NCI-H1436 treated with DMSO at 0.1 percent for 48 hours (cell line): ENCODE data around the gene DRC3.
A peak's percentile ranks its signal among the peaks of the same experiment; 100 is the strongest.

ENCODE experiments used
- DNase-seq: peaks from one replicate; lab custom pipeline; 2025; lab: John Stamatoyannopoulos, UW

The DRC3 gene

DNA sequence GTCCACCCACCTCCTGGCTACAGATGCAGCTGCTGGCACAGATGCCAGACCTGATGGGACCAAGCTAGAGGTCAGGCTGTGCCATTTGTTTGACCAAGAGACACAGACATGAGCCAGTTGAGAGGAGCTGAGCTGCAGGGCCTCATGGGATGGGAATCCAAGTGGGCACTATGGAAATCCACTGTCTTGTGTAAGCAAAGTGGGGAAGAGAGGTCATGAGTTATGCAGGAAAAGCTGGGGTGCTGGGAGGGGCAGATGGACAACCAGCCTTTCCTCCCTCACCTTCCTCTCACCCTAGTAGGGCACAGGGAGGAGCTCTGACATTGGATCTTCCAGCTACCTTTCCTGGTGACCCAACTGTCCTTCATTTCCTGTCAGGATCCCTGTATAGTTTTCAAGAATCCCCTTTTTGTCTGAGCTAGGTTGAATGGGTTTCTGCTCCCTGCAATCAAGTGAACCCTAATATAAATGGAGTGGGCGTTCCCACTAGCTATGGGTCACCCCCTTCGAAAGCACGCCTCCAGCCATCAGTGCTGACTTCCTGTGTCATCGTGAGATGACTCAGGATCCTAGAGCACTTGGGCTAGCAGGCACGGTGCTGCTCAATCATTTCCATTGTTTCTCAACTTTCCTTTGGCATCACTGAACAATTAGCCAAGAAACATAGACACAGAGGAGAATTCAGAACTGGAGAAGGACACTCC, 52.7 kb downstream of the DRC3 start:
- no peak for DNase-seq

DNA sequence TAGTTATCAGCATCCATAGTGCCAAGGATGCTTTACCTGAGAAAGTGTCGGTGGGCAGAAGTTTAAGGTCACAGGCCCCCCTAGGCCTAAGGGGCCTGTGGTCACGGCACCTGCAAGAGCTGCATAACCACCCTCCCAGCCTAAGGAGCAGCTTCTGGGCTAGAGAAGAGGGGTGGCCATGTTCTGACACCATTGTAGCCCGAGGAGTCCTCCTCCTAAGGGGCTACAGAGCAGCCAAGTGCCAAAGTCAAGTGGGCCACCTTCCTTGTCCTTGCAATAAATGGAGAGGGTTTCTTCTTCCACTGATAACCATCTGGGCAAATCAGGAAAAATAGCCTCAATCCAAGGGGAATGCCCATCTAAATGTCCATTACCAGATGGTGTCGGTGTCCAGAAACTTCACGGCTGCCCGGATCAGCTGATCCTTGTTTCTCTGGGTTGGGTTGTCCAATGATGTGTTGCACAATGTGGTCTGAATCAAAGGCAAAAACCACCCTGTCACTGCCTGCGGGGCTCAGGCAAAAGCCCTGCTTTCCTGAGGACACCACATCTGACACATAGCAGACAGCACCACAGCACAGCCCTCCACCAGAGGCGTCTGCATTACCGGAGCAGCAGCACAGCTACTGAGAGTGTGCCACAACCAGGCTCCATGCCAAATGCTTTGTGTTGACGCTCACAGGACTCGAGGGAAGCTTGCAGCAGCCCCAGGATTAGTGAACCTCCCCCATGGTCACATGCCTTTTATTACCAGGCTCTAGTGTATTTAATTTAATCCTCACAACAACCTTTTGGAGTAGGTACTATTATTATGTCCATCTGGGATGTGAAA, 53.5 kb downstream of the DRC3 start:
- DNase-seq = no peak

DNA sequence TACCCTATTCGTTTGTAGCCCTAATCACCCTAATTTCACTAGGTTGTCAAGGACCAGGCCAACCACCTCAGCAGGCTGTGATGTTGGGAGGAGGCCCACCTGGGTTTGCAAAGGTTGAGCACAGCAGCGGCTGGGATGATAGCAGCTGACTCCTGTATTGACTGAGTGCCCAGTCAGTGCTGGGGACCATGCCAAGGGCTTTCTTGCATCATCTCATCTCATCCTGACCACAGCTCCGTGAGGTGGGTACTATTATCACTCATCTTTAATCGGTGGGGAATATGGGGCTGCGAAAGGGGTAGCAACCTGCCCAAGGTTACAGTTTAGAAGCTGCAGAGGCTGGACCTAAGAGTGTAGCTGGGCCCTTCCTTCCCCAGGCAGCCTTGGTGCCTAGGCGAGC, 54.6 kb downstream of the DRC3 start:
- no peak for DNase-seq

DNA sequence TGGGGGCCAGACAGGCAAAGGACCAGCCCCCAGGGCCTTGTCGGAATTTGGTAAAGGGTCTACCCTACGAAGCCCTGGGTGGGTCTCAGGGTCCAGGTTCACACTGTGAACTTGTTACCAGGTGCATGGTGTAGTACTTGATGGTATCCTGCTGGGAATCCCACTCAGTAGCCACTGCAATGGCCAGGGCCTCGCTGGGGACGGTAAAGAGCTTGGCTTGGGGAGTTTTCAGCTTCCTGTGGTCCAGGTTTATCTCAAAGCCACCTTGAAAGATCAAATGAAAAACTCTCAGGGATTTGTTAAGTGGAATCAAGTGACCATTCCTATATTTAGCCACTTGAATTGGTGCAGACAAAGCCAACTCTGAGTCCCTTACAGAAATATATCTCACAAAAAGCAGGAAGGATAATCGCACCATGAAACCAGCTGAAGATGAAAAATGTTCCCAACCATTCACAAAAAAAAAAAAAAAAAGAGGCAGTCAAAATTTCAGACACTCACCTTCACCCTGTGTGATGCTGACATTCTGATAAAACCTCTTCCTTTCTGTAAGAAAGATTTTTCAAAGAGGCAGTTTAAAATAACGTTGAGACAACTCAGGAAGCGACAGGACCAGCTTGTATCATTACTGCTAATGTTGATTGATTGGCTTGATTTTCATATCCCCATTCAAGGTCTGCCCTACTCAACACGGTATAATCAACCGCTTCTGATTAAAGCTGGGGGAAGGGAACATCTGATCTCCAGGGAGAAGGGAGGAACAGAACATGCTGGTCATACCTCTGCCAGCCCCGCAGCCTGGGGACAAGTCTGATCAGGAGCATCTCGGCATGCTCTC, 55.7 kb downstream of the DRC3 start:
- no peak for DNase-seq

DNA sequence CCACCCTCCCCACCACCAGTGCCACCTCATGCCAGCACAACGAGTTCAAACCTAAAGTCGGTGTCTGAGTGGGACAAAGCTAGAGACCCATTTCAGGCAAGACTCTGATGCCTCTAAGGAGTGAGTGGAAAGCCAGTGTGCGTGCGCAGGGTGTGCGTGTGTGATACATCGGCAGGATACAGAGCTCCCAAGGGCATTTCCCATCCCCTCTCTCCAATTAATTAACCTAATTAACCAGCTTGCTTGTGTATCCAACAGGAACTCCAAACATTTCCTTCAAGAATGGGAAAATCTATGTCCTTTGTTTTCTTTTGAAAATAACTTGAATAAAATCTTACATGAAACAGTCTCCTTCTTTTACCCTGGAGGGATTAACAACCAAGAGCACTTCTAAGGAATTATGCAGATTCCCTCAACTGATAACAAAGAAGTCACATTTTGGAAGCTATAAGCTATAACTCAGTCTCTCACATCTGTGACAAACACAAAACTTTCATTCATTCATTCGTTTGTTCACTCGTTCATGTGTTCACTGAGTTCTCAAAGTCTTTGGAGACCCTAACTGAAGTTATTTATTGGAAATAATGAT, 56.4 kb downstream of the DRC3 start:
- DNase-seq = no peak

DNA sequence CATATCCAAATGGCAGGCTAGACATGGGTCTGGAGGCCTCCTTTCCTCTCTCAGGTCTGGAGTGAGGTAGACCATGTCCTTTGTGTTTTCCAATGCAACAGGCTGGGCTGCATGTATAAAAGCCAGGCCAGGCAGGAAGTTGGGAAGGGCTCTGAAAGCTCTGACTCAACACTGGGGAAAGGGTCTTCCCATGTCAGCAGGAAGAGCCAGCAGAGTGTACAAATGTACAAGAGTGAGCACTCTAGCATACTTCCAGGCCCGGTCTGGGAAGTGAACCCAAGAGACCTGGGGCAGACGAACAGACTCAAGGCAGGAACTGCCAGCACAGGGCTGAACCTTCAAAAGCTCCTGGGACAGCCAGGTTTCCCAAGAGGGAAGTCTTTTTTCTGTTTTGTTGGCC, 59.3 kb downstream of the DRC3 start:
- DNase-seq = no peak

DNA sequence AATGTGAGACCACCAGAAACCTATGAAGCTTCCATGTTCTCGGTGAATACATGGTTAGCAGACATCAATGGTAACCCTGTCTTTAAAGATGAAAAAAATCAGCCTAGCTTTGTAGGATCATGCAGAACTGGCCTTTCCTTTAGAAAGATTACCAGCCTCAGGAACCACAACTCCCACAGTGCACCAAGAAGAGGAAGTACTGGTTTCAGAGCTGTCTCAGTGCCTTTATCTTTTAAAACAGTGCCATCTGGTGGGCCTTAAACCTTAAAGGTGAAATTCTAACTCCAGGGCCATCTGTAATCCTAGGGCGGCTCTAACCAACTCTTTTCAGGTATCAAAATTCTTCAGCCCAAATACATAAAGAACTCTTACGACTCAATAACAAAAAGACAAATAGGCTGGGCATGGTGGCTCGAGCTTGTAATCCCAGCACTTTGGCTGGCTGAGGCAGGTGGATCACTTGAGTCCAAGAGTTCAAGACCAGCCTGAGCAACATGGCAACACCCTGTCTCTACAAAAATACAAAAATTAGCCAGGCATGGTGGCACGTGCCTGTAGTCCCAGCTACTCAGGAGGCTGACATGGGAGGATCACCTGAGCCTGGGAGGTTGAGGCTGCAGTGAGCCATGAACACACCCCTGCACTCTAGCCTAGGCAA, 60.9 kb downstream of the DRC3 start:
- DNase-seq = peak; percentile 65

DNA sequence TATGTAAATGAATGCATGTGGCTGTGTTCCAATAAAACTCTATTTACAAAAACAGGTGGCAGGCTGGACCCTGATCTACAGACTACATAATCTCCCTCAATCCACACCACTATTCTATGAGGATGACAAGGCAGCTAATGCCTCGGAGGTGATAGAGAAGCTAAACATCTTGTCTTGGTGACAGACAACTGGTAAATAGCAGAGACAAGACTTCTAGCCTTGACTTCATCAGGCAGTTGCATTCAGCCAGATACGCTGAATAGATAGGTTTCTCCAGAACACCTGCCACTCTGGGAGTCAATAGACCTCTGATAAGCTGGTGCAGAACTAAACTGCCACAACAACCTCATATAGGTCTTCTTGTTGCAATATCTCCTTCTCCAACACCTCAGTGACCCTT, 63.0 kb downstream of the DRC3 start:
- no peak for DNase-seq

DNA sequence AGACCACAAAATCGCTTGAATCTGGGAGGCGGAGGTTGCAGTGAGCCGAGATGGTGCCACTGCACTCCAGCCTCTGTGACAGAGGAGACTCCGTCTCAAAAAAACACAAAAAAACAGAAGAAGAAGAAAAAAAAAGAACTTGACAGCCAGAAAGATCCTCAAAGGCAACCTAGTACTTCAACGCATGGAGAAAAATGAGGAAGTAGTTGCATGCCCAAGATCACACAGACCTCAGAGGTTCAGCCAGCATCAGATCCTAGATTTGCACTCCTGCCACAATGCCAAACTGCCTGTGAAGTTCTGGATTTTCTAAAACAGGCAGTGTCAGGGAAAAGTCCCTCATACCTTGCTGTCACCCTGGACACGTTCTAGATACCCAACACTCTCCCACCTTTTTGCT, 64.8 kb downstream of the DRC3 start:
- DNase-seq = no peak

DNA sequence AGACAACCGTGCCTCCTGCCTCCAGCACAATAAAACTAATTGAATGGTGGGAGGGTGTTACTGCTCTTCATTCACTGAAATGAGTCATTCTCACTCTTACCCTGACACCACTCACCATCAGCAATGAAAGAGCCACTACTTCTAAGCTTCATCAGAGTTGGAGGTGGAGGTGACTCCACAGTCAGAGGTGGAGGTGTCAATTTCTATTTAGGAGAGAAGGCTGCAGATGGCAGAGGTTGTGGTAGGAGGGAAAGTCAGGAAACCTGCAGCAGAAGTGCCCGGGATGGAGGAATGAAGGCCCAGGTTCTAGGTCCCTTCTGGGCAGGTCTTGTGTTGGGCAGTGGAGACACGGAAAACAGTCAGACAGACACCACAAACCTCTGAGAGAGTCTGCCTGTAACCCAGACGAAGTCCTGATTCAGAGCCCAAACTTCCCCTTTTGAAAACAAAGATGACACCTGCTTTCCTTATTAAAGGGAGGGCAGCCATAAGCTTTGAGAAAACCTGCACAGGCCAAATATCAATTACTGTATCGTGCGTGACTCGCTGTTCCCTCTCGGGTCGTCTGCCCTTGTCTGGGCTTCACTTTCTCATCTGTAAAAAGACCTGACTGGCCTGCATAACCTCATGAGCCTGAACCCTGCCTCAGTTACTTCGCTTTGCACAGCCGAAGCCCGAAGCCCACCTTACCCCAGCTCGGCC, 65.6 kb downstream of the DRC3 start:
- no peak for DNase-seq

DNA sequence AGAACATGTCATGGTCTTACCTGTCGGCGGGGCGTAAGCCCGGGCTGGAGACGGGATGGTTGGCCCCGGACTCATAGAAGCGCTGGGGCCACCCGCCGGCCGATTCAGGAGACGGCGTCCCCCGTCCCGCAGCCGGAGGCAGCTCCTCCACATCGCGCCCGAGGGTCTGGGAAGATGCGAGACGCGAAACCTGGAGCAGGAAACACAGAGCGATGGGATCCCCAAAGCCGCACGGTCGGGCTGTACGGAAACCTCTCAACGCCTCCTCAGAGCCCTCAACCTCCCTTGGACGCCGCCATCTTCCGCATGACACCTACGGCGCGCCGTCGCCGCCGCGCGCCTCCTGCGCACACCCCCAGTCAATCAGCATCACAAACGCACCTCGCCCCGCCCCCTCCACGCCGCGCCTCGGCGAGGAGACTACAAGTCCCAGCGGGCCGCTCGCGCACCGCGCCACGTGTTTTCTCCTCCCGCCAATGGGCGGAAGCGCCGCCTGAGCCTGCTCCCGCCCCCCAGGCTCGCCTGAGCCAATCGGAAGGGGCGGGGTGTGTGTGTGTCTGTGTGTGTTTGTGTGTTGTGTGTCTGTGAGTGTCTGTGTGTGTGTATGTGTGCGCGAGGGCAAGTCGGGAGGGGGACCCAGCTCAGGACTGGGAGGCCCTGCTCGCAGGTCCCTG, 66.3 kb downstream of the DRC3 start, which contains the start of the genes ATPAF2 and GID4:
Gene ATPAF2 (minus strand): TSS at position 308 of the 674 bp plus-strand sequence. CDS start 155 bp downstream, at position 153.
Gene GID4 (plus strand): TSS at position 548 of the 674 bp plus-strand sequence. CDS start 57 bp downstream, at position 605.
- peak; percentile 97 for DNase-seq

DNA sequence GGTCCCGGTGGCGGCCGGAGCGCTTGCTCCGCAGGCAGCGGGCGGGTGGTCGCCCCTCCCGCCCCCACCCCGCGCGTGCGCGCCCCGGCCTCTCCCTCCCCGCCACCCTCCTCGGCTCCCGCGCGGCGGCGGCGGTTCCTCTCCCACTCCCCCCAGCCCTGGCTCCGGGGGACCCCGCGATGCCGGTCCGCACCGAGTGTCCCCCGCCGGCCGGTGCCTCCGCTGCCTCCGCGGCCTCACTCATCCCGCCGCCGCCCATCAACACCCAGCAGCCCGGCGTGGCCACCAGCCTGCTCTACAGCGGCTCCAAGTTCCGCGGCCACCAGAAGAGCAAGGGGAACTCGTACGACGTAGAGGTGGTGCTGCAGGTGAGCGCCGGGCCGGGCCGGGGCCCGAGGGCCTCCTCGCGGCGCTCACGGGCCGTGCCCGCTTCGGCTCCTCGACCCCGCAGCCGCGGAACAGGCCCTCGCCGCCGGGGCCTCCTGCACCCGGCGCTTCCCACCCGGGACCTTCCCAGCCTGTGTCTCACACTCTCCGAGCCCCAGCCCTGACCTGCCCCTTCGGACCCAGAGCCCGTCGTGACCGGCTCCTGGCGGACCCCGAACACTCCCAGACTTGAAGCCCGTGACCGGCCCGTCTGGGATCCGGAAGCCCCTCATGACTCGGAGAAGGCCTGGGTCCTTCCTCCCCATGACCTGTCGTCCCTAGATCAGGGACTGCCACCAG, 67.0 kb downstream of the DRC3 start:
- DNase-seq = no peak

DNA sequence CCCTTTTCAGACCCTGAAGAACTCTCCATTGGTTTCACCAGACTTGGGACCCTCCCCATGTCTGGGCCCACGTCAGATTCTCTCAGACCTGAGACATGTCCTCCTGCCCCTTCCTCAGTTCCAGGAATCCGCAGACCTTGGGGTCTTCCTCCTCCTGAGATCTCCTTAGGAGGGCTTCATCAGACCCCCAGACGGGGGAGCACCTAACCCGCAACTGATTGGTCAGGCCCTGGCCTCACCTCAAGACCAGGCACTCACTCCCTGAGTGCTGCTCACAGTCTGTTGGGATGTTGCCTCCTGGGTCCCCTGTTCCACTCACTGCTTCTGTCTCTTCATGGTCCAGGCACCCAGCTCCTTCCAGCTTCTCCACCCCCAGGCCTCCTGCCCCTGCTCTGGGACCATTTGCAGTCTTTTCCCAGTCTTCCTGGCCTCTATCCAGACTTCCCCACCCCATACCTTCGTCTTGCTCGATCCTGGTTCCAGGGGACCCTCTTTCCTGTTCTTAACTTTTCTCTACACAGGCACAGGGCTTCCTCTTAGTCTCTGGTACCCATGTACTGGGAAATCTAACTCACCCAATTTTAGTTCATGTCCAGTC, 67.7 kb downstream of the DRC3 start:
- DNase-seq = no peak

DNA sequence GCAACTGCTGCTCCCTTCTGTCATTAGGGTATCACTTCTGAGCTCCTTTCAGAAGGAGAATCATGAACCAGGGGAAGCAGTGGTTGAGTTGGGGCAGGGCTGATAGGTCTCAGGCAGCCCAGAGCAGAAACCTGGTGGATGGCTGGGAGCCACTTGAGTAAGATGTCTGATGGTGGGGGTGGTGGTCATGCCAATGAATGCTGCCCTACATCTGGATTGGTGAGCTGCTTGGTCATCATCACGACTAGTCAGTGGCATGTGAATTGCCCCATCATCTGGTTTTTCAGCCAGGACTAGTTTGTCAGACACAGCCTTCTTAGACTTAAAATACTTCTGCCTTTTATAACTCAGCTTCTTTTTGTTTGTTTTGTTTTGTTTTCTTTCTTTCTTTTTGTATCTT, 69.1 kb downstream of the DRC3 start:
- DNase-seq = no peak

DNA sequence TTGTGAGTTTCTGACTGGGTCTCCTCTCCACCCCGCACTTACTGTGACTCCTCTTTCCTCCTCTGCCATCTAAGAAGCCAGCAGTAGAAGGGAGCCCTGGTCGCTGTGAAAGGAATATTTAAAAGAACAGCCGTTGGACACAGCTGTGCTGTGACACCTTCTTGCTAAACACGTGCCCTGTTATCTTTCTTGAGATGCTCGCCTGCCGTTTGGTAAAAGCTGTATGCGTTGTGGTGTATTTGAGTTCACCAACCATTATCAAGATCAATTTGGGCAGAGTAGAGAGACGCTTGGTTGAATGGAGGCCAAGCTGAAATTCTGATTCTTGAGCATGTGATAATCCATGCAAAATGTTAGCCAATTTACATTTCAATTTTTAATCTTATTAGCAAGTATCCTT, 70.3 kb downstream of the DRC3 start:
- DNase-seq = no peak

DNA sequence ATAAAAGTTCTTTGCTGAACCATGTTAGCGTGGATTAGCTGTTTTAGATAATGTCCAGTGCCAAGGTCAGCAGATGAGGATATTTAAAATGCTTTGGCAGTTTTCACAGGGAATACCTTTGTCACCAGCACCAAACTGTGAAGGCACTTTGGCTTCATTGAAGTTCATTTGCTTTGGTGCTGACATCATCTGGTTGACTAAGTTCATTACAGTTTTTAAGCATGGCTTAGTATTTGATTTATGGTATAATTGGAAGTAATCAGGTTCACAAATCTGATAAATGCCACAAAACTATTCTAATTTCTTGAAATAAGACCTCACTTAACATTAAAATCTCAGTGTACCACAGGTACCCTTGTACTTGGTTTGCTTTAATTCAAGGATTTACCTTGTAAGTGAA, 70.8 kb downstream of the DRC3 start:
- no peak for DNase-seq

DNA sequence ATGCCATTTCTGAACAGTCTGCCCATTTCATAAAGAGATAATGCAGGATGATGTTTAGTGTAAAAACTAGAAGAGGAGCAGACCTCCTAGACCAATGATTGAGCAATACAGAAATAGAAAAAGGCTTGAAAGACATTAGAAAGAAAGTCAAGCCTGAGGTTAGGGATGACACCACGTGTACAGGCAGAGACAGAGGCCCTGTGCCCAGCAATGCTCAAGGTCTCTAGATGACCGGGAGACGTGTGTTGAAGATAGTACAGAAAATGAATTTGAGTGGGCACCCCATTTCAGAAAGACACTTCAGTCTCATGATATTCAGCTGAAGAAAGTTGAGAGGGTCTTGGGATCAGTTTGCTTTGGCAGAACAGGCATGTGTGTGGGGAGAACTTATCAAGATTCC, 71.9 kb downstream of the DRC3 start:
- no peak for DNase-seq

DNA sequence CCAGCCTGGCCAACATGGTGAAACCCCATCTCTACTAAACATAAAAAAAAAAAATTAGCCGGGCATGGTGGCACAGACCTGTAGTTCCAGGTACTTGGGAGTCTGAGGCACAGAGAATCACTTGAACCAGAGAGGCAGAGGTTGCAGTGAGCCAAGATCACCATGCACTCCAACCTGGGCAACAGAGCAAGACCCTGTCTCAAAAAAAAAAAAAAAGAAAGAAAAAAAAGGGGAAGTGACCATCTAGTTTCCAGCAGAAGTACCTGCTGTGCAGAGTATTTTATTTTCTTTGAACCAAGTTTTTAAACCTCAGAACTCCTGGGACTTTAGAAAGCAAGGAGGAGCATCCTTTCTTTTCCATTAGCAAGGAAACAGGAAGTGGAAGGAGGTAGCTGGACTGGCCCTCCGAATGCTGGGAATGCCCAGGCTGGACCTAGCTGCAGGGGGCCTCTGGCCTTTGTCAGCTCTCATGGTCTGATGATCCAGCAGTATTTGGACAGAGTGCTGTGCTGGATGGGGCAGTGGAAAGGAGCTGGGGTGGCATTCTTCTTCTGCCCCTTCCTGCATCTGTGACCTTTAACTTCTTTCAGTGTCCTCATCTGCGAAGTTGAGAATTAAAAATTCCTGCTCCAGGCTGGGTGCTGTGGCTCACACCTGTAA, 73.2 kb downstream of the DRC3 start:
- no peak for DNase-seq

DNA sequence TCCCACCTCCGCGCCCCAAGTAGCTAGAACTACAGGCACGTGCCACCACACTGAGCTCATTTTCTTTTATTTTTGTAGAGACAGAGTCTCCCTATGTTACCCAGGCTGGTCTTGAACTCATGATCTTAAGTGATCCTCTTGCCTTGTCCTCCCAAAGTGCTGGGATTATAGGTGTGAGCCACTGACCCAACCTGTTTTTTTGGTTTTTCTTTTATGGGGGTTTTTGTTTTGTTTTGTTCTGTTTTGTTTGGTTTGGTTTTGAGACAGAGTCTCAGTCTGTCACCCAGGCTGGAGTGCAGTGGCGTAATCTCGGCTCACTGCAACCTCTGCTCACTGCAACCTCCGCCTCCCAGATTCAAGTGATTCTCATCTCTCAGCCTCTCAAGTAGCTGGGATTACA, 82.9 kb downstream of the DRC3 start:
- DNase-seq = no peak
